IMR-90 (cell line): ENCODE results near the gene GABRB1. TPM values are rescaled to one million over a fixed set of nuclear protein-coding genes. Genes with fewer than 3 reads are reported as not detected.

Experiments
- ATAC-seq: fragments of 200-7000 bp; cut with Tn5 transposase; 2 replicates; pipeline ENCODE4 v1.9.1; 2020; ENCODE audit warnings: low read depth, mild to moderate bottlenecking, moderate library complexity
- BruUV-seq: library from RNA; stranded (reverse); fragments of 400-500 nt; replicated peaks from 2 replicates; lab custom pipeline; 2021; lab: Mats Ljungman, UMichigan
- CTCF ChIA-PET: fragments of 300-600 bp; formaldehyde crosslinking; extraction: SDS; loops from one replicate; lab custom pipeline; 2021; ENCODE audit warnings: antibody characterized with exemption; lab: Yijun Ruan, JAX
- POLR2A ChIA-PET: fragments of 300-600 bp; sonication (Branson Sonifier 250); formaldehyde crosslinking; loops from one replicate; lab custom pipeline; 2022; ENCODE audit warnings: antibody characterized with exemption; ENCODE audit not compliant: unreplicated experiment; lab: Charles Lee
- DNase-seq: peaks from one replicate; pipeline ENCODE4 v3.0.0; 2013
- H2AFZ ChIP-seq: replicated peaks from 2 replicates; pipeline ENCODE3; 2013; ENCODE audit warnings: low read length, mild to moderate bottlenecking; ENCODE audit not compliant: poor library complexity
- H2AK5ac ChIP-seq: 2 replicates; pipeline ENCODE4 v1.6.1; 2013; ENCODE audit warnings: low read depth, low read length, inconsistent platforms
- H2AK9ac ChIP-seq: replicated peaks from 2 replicates; pipeline ENCODE3; 2013; ENCODE audit warnings: mild to moderate bottlenecking, low read depth, low read length, moderate library complexity; ENCODE audit not compliant: poor library complexity
- H2BK120ac ChIP-seq: 2 replicates; pipeline ENCODE4 v1.6.1; 2013; ENCODE audit warnings: low read depth, low read length, inconsistent platforms
- H2BK15ac ChIP-seq: 3 replicates; pipeline ENCODE4 v1.6.1; 2013; ENCODE audit warnings: low read depth, low read length, inconsistent platforms
- H2BK20ac ChIP-seq: 2 replicates; pipeline ENCODE4 v1.6.1; 2013; ENCODE audit warnings: low read depth, mild to moderate bottlenecking, inconsistent platforms, low read length, moderate library complexity
- H2BK5ac ChIP-seq: 2 replicates; pipeline ENCODE4 v1.6.1; 2013; ENCODE audit warnings: mild to moderate bottlenecking, low read depth, low read length, inconsistent platforms; ENCODE audit not compliant: poor library complexity, severe bottlenecking
- H3K14ac ChIP-seq: replicated peaks from 2 replicates; pipeline ENCODE4 v1.6.1; 2013; ENCODE audit warnings: low read depth, low read length, inconsistent platforms
- H3K18ac ChIP-seq: 2 replicates; pipeline ENCODE4 v1.6.1; 2013; ENCODE audit warnings: low read depth, low read length, control low read depth
- H3K23ac ChIP-seq: 2 replicates; pipeline ENCODE4 v1.6.1; 2013; ENCODE audit warnings: low read depth, low read length, inconsistent platforms
- H3K27ac ChIP-seq: 2 replicates; pipeline ENCODE4 v1.5.1; 2013; ENCODE audit warnings: mild to moderate bottlenecking, control low read depth, low read length; ENCODE audit not compliant: insufficient read depth
- H3K27me3 ChIP-seq: 2 replicates; pipeline ENCODE4 v1.6.1; 2013; ENCODE audit warnings: low read length; ENCODE audit not compliant: control insufficient read depth, insufficient read depth
- H3K36me3 ChIP-seq: 2 replicates; pipeline ENCODE4 v1.6.1; 2013; ENCODE audit warnings: low read length, mixed read lengths; ENCODE audit not compliant: control insufficient read depth, insufficient read depth
- H3K4ac ChIP-seq: 2 replicates; pipeline ENCODE4 v1.6.1; 2013; ENCODE audit warnings: low read depth, low read length, inconsistent platforms
- H3K4me1 ChIP-seq: 2 replicates; pipeline ENCODE4 v1.6.1; 2013; ENCODE audit warnings: low read length, mixed read lengths; ENCODE audit not compliant: control insufficient read depth, insufficient read depth
- H3K4me2 ChIP-seq: 2 replicates; pipeline ENCODE4 v1.6.1; 2013; ENCODE audit warnings: low read depth, mild to moderate bottlenecking, control low read depth, low read length, moderate library complexity
- H3K4me3 ChIP-seq: 2 replicates; pipeline ENCODE4 v1.5.1; 2013; ENCODE audit warnings: low read depth, mild to moderate bottlenecking, control low read depth, low read length, moderate library complexity; ENCODE audit not compliant: insufficient read depth
- H3K56ac ChIP-seq: 2 replicates; pipeline ENCODE4 v1.6.1; 2013; ENCODE audit warnings: low read length, inconsistent platforms; ENCODE audit not compliant: insufficient read depth; ENCODE audit errors: extremely low read depth
- H3K79me1 ChIP-seq, 2 experiments: 2 replicates each; pipeline ENCODE4 v1.6.1; 2013; ENCODE audit warnings: low read length in 2 of 2, inconsistent platforms in 1 of 2, low read depth in 1 of 2
- H3K9ac ChIP-seq: 2 replicates; pipeline ENCODE4 v1.6.1; 2013; ENCODE audit warnings: low read depth, low read length, control low read depth
- H3K9me1 ChIP-seq: 2 replicates; pipeline ENCODE4 v1.6.1; 2013; ENCODE audit warnings: low read length, inconsistent platforms; ENCODE audit not compliant: insufficient read depth
- H3K9me3 ChIP-seq: 2 replicates; pipeline ENCODE4 v1.6.1; 2013; ENCODE audit warnings: low read length; ENCODE audit not compliant: control insufficient read depth, insufficient read depth
- H4K20me1 ChIP-seq: 2 replicates; pipeline ENCODE4 v1.6.1; 2013; ENCODE audit warnings: low read length, inconsistent platforms; ENCODE audit not compliant: insufficient read depth
- H4K5ac ChIP-seq: 2 replicates; pipeline ENCODE4 v1.6.1; 2013; ENCODE audit warnings: mild to moderate bottlenecking, low read depth, low read length, control low read depth
- H4K8ac ChIP-seq, 2 experiments: 2 replicates each; pipeline ENCODE4 v1.6.1; 2013; ENCODE audit warnings: low read depth in 2 of 2, low read length in 2 of 2, control low read depth in 1 of 2, inconsistent platforms in 1 of 2
- H4K91ac ChIP-seq: 2 replicates; pipeline ENCODE4 v1.6.1; 2013; ENCODE audit warnings: low read depth, low read length, inconsistent platforms; ENCODE audit not compliant: insufficient read depth
- BHLHE40 ChIP-seq: fragments of 150-350 bp; IDR thresholded peaks from 2 replicates; pipeline ENCODE4 v1.6.1; 2016; ENCODE audit warnings: mild to moderate bottlenecking, low read depth, low read length
- CEBPB ChIP-seq: IDR thresholded peaks from 2 replicates; pipeline ENCODE4 v1.6.1; 2012; ENCODE audit warnings: low read depth, low read length, improper control_type of control experiment
- FOS ChIP-seq: fragments of 150-350 bp; IDR thresholded peaks from 2 replicates; pipeline ENCODE4 v1.6.1; 2016; ENCODE audit warnings: low read depth, low read length
- MXI1 ChIP-seq: IDR thresholded peaks from 2 replicates; pipeline ENCODE4 v1.6.1; 2012; ENCODE audit warnings: low read depth, mild to moderate bottlenecking, low read length, moderate library complexity, borderline replicate concordance
- NFE2L2 ChIP-seq: fragments of 150-350 bp; IDR thresholded peaks from 2 replicates; pipeline ENCODE4 v1.6.1; 2016; ENCODE audit warnings: low read depth, mild to moderate bottlenecking, low read length
- RAD21 ChIP-seq: IDR thresholded peaks from 2 replicates; pipeline ENCODE4 v1.6.1; 2012; ENCODE audit warnings: low read length, improper control_type of control experiment
- RCOR1 ChIP-seq: IDR thresholded peaks from 2 replicates; pipeline ENCODE4 v1.6.1; 2012; ENCODE audit warnings: mild to moderate bottlenecking, low read length, improper control_type of control experiment; ENCODE audit not compliant: insufficient replicate concordance
- RFX5 ChIP-seq: IDR thresholded peaks from 2 replicates; pipeline ENCODE4 v1.8.0; 2012; ENCODE audit warnings: low read depth, mild to moderate bottlenecking, low read length, moderate library complexity
- WGBS, 2 experiments: methylation state at CpG; one replicate each; pipeline versions ENCODE4 v1.1.5 to v1.1.7; 2013; ENCODE audit warnings: missing lambda C conversion rate in 2 of 2; ENCODE audit not compliant: insufficient read length in 1 of 2; ENCODE audit errors: extremely low coverage in 2 of 2; 5-methylcytosine and 5-hydroxymethylcytosine counted together
- dilution Hi-C: fragments of 300-500 bp; cut with HindIII; formaldehyde crosslinking; loops from one replicate; pipeline ENCODE4 v1.14.3; 2018; ENCODE audit warnings: low sequenced_read_pairs; ENCODE audit not compliant: unreplicated experiment
- in situ Hi-C: fragments of 300-500 bp; cut with MboI; formaldehyde crosslinking; loops from 3 replicates; pipeline ENCODE4 v1.14.3; 2019; ENCODE audit warnings: low sequenced_read_pairs, inconsistent platforms, mixed read lengths
- intact Hi-C: fragments of 100-400 bp; cut with micrococcal nuclease; formaldehyde crosslinking; loops from 2 replicates; pipeline ENCODE4 v1.10.0; 2022
- polyA plus RNA-seq, 3 experiments: library from polyadenylated mRNA; depleted of rRNA; stranded (reverse); fragments of >200 nt; gene quantifications; 2 replicates each; pipeline ENCODE4 v1.2.3, GENCODE V29; 2012; ENCODE audit warnings: low replicate concordance in 1 of 3
- total RNA-seq: library from RNA; depleted of rRNA; stranded (reverse); fragments of >200 nt; gene quantifications from 2 replicates; pipeline ENCODE4 v1.2.3, GENCODE V29; 2012
- TF ChIP-seq, protein P1 (sequence below): conservative IDR thresholded peaks from 2 replicates; pipeline ENCODE4 v1.5.1; 2012; ENCODE audit warnings: mild to moderate bottlenecking, low read depth, low read length, improper control_type of control experiment

The GABRB1 gene
- total and polyA plus RNA-seq, 2 of the 4 experiments (the other 2 are of a cell fraction): 4.7 to 16.1 TPM

DNA sequence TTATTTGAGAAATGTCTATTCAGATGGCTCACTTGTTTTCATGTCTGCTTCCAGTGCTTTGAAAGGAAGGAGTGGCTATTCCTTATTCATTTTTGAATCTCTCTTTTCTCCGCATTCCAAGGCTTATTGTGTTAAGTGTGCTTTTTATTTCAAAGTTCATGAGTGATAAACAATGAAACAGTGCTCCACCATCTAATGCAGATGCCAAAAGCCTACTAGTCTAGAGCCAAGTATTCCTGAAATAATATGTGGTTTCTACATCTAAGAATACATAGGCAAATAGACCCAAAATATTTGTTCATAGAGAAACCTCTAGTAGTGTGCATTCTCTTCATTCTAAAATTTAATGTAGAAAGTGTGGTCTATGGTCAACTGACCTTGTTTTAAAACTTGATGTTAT is 187.3 kb downstream of the GABRB1 start:
- Histone ChIP-seq H4K91ac (no peak overlapping the region), H3K27me3 (no peaks in the 10 kb centered on the region), H3K9me1 (peaks cover 5% of the 10 kb centered on the region; the same call in 1 of the 2 replicates), H3K36me3 (no peaks in the 10 kb centered on the region), H3K18ac (no peak overlapping the region), H3K4me1 (peaks cover 7% of the 10 kb centered on the region; the same call in 1 of the 2 replicates), H3K4me2 (no peak overlapping the region), H3K4me3 (no peak overlapping the region), H4K20me1 (no peaks in the 10 kb centered on the region), H3K27ac (no peak overlapping the region), H3K14ac (no peak overlapping the region), H3K9me3 (no peaks in the 10 kb centered on the region), H2BK5ac (no peak overlapping the region), H3K23ac (no peak overlapping the region), H3K79me1 (0 out of 4 replicates have a peak, but pooled peaks cover 0 to 8% of the 10 kb centered on the region in 2 experiments), H4K8ac (no peak overlapping the region), H3K9ac (no peak overlapping the region), H2AK5ac (no peak overlapping the region), H3K56ac (no peak overlapping the region), H4K5ac (no peak overlapping the region), H2BK120ac (no peak overlapping the region), H3K4ac (no peak overlapping the region), H2AK9ac (no peak overlapping the region), H2BK20ac (no peak overlapping the region), H2AFZ (no peak overlapping the region), H2BK15ac (no peak overlapping the region)
- no CpG with 5 or more reads among the region's 1 CpG for WGBS, 2 experiments
- ChIA-PET POLR2A (no interaction called here), CTCF (no interaction called here)
- BruUV-seq: no TSS peak
- no peak for TF ChIP-seq CEBPB
- TF ChIP-seq BHLHE40: no peak
- no peak for TF ChIP-seq RAD21
- TF ChIP-seq RCOR1: no peak
- TF ChIP-seq FOS: no peak
- no peak for TF ChIP-seq MXI1
- no peak for TF ChIP-seq RFX5
- TF ChIP-seq, protein P1, sequence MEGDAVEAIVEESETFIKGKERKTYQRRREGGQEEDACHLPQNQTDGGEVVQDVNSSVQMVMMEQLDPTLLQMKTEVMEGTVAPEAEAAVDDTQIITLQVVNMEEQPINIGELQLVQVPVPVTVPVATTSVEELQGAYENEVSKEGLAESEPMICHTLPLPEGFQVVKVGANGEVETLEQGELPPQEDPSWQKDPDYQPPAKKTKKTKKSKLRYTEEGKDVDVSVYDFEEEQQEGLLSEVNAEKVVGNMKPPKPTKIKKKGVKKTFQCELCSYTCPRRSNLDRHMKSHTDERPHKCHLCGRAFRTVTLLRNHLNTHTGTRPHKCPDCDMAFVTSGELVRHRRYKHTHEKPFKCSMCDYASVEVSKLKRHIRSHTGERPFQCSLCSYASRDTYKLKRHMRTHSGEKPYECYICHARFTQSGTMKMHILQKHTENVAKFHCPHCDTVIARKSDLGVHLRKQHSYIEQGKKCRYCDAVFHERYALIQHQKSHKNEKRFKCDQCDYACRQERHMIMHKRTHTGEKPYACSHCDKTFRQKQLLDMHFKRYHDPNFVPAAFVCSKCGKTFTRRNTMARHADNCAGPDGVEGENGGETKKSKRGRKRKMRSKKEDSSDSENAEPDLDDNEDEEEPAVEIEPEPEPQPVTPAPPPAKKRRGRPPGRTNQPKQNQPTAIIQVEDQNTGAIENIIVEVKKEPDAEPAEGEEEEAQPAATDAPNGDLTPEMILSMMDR: no peak
- no peak for TF ChIP-seq NFE2L2
- ATAC-seq (no peak), DNase-seq (no peak)
- dilution Hi-C loops: no loop called here
- in situ Hi-C loops: no loop called here
- intact Hi-C loops: loop anchor here (10.0 kb wide), 1 partner anchor 374 kb away; no protein-coding TSS in a partner anchor
